22Rv1 (cell line): ENCODE data around the gene ROCK1.

Source experiments
- CTCF ChIP-seq: fragments of 450-650 bp; IDR thresholded peaks from 2 replicates; pipeline ENCODE4 v1.5.1; 2017; ENCODE audit warnings: mild to moderate bottlenecking
- ZFX ChIP-seq: fragments of 450-650 bp; IDR thresholded peaks from 2 replicates; pipeline ENCODE4 v1.6.1; 2017; ENCODE audit warnings: antibody characterized with exemption, borderline replicate concordance

GRCh38 chr18:21084511-21085078, 27.0 kb downstream of the ROCK1 start:
- TF ChIP-seq CTCF: no peak
- no peak for TF ChIP-seq ZFX
